K562 (cell line): ENCODE results near the gene BICC1. TPM values are rescaled to one million over a fixed set of nuclear protein-coding genes. Genes with fewer than 3 reads are reported as not detected.

Experiments used
- ATAC-seq: fragments of 200-7000 bp; cut with Tn5 transposase; 3 replicates; pipeline ENCODE4 v1.9.1; 2020; ENCODE audit warnings: moderate library complexity
- BruUV-seq: library from RNA; stranded (reverse); fragments of 400-500 nt; replicated peaks from 2 replicates; lab custom pipeline; 2021; lab: Mats Ljungman, UMichigan
- CTCF ChIA-PET: fragments of 300-600 bp; formaldehyde crosslinking; extraction: SDS; loops from one replicate; lab custom pipeline; 2021; ENCODE audit warnings: low intra/inter-chr PET ratio; lab: Yijun Ruan, JAX
- POLR2A ChIA-PET: fragments of 300-600, 350-650 bp; sonication (Branson Sonifier 250); formaldehyde crosslinking; extraction: SDS; loops from one replicate; lab custom pipeline; 2021; ENCODE audit warnings: antibody characterized with exemption, inconsistent platforms; lab: Yijun Ruan, JAX
- DNase-seq, 4 experiments: peaks; one replicate each; pipeline versions ENCODE4 v3.0.0 to v3.0.0-alpha.2; 2011 to 2018; ENCODE audit warnings: low spot score in 3 of 4, mixed read lengths in 3 of 4; ENCODE audit errors: extremely low read depth in 1 of 4
- FAIRE-seq: peaks from 2 replicates; lab custom pipeline; 2011; peaks lifted over from hg19 to GRCh38; lab: Jason Lieb, UNC
- H2AFZ ChIP-seq: 2 replicates; pipeline ENCODE4 v1.6.0; 2011; ENCODE audit warnings: low read depth, low read length, control low read depth, inconsistent platforms
- H3K27ac ChIP-seq: fragments of 200-600 bp; 3 replicates; pipeline ENCODE4 v1.8.0; 2011; ENCODE audit warnings: low read depth, mild to moderate bottlenecking, control low read depth, inconsistent platforms, low read length, moderate library complexity, mixed read lengths; ENCODE audit errors: extremely low read depth
- H3K27me3 ChIP-seq, 2 experiments: fragments of 300-600 bp in 1 of 2; 2 replicates in 1 of 2; 3 replicates in 1 of 2; pipeline versions ENCODE4 v1.6.0 to v1.8.0; 2011; ENCODE audit warnings: inconsistent platforms in 2 of 2, low read length in 2 of 2, mild to moderate bottlenecking in 1 of 2, mixed read lengths in 1 of 2, moderate library complexity in 1 of 2; ENCODE audit not compliant: control insufficient read depth in 2 of 2, insufficient read depth in 2 of 2
- H3K36me3 ChIP-seq: fragments of 300-600 bp; 3 replicates; pipeline ENCODE4 v1.8.0; 2011; ENCODE audit warnings: mild to moderate bottlenecking, low read length, inconsistent platforms; ENCODE audit not compliant: control insufficient read depth, insufficient read depth
- H3K4me1 ChIP-seq, 2 experiments: fragments of 200-600 bp in 1 of 2; replicated peaks in 1 of 2; 2 replicates in 1 of 2; 3 replicates in 1 of 2; pipeline versions ENCODE4 v1.5.1 to v1.8.0; 2011; ENCODE audit warnings: inconsistent platforms in 2 of 2, low read length in 2 of 2, mild to moderate bottlenecking in 1 of 2, mixed read lengths in 1 of 2, moderate library complexity in 1 of 2; ENCODE audit not compliant: control insufficient read depth in 2 of 2, insufficient read depth in 2 of 2
- H3K4me2 ChIP-seq: 2 replicates; pipeline ENCODE4 v1.6.1; 2011; ENCODE audit warnings: low read length, control low read depth, inconsistent platforms, mixed read lengths; ENCODE audit not compliant: insufficient read depth
- H3K4me3 ChIP-seq: fragments of 200-600 bp; sonication (generic), shearing (Covaris generic); 2 replicates; pipeline ENCODE4 v1.5.1; 2016; ENCODE audit warnings: control low read depth, inconsistent platforms
- H3K79me2 ChIP-seq: fragments of 200-600 bp; 3 replicates; pipeline ENCODE4 v1.8.0; 2011; ENCODE audit warnings: low read length, inconsistent platforms; ENCODE audit not compliant: control insufficient read depth, insufficient read depth
- H3K9ac ChIP-seq, 2 experiments: 2 replicates each; pipeline versions ENCODE4 v1.6.0 to v1.6.1; 2011; ENCODE audit warnings: low read depth in 2 of 2, low read length in 2 of 2, control low read depth in 1 of 2, inconsistent platforms in 1 of 2, mild to moderate bottlenecking in 1 of 2, mixed read lengths in 1 of 2; ENCODE audit not compliant: insufficient read depth in 1 of 2
- H3K9me1 ChIP-seq: one replicate; pipeline ENCODE4 v1.6.0; 2011; ENCODE audit warnings: inconsistent platforms, mild to moderate bottlenecking, low read length, moderate library complexity; ENCODE audit not compliant: control insufficient read depth, insufficient read depth
- H3K9me3 ChIP-seq: replicated peaks from 2 replicates; pipeline ENCODE4 v1.5.1; 2011; ENCODE audit warnings: low read depth, low read length, inconsistent platforms; ENCODE audit not compliant: control insufficient read depth, insufficient read depth
- H4K20me1 ChIP-seq: replicated peaks from 2 replicates; pipeline ENCODE4 v1.6.1; 2011; ENCODE audit warnings: low read length, inconsistent platforms, mixed read lengths; ENCODE audit not compliant: control insufficient read depth, insufficient read depth
- CEBPB ChIP-seq: fragments of 450-650 bp; IDR thresholded peaks from 2 replicates; pipeline ENCODE4 v1.6.1; 2016; ENCODE audit warnings: missing genetic modification characterization, missing compliant biosample characterization
- CHCHD3 ChIP-seq: fragments of 250-450 bp; sonication (Bioruptor Pico); IDR thresholded peaks from 2 replicates; pipeline ENCODE4 v2.1.2; 2022; ENCODE audit warnings: mild to moderate bottlenecking
- HMG20A ChIP-seq: fragments of 450-650 bp; formaldehyde crosslinking; conservative IDR thresholded peaks from 2 replicates; pipeline ENCODE4 v1.4.0; 2020; ENCODE audit warnings: mild to moderate bottlenecking, mixed read lengths
- HNRNPL ChIP-seq: fragments of 200-400 bp; formaldehyde crosslinking; IDR thresholded peaks from 2 replicates; pipeline ENCODE4 v1.6.1; 2017; ENCODE audit warnings: low read depth, mild to moderate bottlenecking, low read length
- HOXB6 ChIP-seq: fragments of 250-450 bp; sonication (Bioruptor Pico); IDR thresholded peaks from 2 replicates; pipeline ENCODE4 v1.5.1; 2022; ENCODE audit warnings: mild to moderate bottlenecking, borderline replicate concordance
- KLF6 ChIP-seq: fragments of 250-450 bp; sonication (Bioruptor Pico); IDR thresholded peaks from 2 replicates; pipeline ENCODE4 v1.4.0; 2020; ENCODE audit warnings: mild to moderate bottlenecking, moderate library complexity, borderline replicate concordance
- MTA3 ChIP-seq: fragments of 450-650 bp; formaldehyde crosslinking; IDR thresholded peaks from 2 replicates; pipeline ENCODE4 v1.6.1; 2017; ENCODE audit warnings: mild to moderate bottlenecking, borderline replicate concordance
- PCBP2 ChIP-seq: fragments of 200-400 bp; formaldehyde crosslinking; IDR thresholded peaks from 2 replicates; pipeline ENCODE4 v1.6.1; 2018; ENCODE audit warnings: low read length, low read depth, mild to moderate bottlenecking, moderate library complexity; ENCODE audit not compliant: poor library complexity, severe bottlenecking
- SRSF7 ChIP-seq: fragments of 200-400 bp; formaldehyde crosslinking; optimal IDR thresholded peaks from 2 replicates; pipeline ENCODE3; 2017; ENCODE audit warnings: mild to moderate bottlenecking, low read depth, low read length
- TAF9B ChIP-seq: fragments of 450-650 bp; IDR thresholded peaks from 2 replicates; pipeline ENCODE4 v1.6.1; 2018; ENCODE audit warnings: mild to moderate bottlenecking; ENCODE audit not compliant: partially characterized antibody
- ZFP1 ChIP-seq: fragments of 450-650 bp; formaldehyde crosslinking; IDR thresholded peaks from 2 replicates; pipeline ENCODE4 v1.4.0; 2020; ENCODE audit warnings: mild to moderate bottlenecking, mixed read lengths
- ZNF143 ChIP-seq: sonication (generic); formaldehyde crosslinking; IDR thresholded peaks from 2 replicates; pipeline ENCODE4 v1.9.0; 2022; ENCODE audit warnings: mild to moderate bottlenecking, missing genetic modification reagents
- ZNF274 ChIP-seq: IDR thresholded peaks from 2 replicates; pipeline ENCODE4 v1.6.1; 2011; ENCODE audit warnings: low read depth, mild to moderate bottlenecking, low read length, moderate library complexity, borderline replicate concordance
- ZNF583 ChIP-seq: fragments of 250-450 bp; sonication (Bioruptor Pico); IDR thresholded peaks from 2 replicates; pipeline ENCODE4 v1.4.0; 2020
- in situ Hi-C: fragments of 300-500 bp; cut with MboI; formaldehyde crosslinking; loops from 4 replicates; pipeline ENCODE4 v1.15.0; 2018; ENCODE audit warnings: inconsistent platforms, mixed read lengths
- intact Hi-C: fragments of 100-400 bp; cut with micrococcal nuclease; formaldehyde crosslinking; loops from 2 replicates; pipeline ENCODE4 v1.14.2; 2022
- polyA plus RNA-seq, 8 experiments: library from polyadenylated mRNA; depleted of rRNA in 4 of 8; stranded (reverse) in 5 of 8; unstranded in 3 of 8; fragments of >200 nt; fragmentation: Nextera tagmentation in 2 of 8; fragmentation: Illumina TruSeq in 1 of 8; extraction: Ambion mirVana in 2 of 8; extraction: Trizol in 1 of 8; gene quantifications; 2 replicates each; pipeline versions ENCODE4 v1.2.1 to v1.2.3, GENCODE V29; 2011 to 2014; ENCODE audit warnings: inconsistent platforms in 1 of 8, missing spikeins in 1 of 8
- total RNA-seq, 7 experiments: library from RNA; depleted of rRNA in 6 of 7; stranded (reverse); fragments of >200 nt in 6 of 7; fragmentation: Illumina TruSeq in 2 of 7; extraction: Trizol in 2 of 7; gene quantifications; 2 replicates each; pipeline versions ENCODE4 v1.2.1 to v1.2.3, GENCODE V29; 2011 to 2021; ENCODE audit warnings: low replicate concordance in 1 of 7
- TF ChIP-seq, protein P1 (sequence below): fragments of 250-450 bp; sonication (Bioruptor Pico); IDR thresholded peaks from 2 replicates; pipeline ENCODE4 v1.8.0; 2022; ENCODE audit warnings: moderate library complexity, mild to moderate bottlenecking, inconsistent platforms
- TF ChIP-seq, protein P2 (sequence below): fragments of 250-450 bp; sonication (Bioruptor Pico); IDR thresholded peaks from 2 replicates; pipeline ENCODE4 v1.5.0; 2021
- TF ChIP-seq, protein P3 (sequence below): fragments of 250-450 bp; sonication (Bioruptor Pico); IDR thresholded peaks from 2 replicates; pipeline ENCODE4 v1.4.0; 2020

BICC1 gene
- total and polyA plus RNA-seq, 9 of the 15 experiments (the other 6 are each of a cell fraction or from before 2014, with no cell fraction given): not detected

DNA sequence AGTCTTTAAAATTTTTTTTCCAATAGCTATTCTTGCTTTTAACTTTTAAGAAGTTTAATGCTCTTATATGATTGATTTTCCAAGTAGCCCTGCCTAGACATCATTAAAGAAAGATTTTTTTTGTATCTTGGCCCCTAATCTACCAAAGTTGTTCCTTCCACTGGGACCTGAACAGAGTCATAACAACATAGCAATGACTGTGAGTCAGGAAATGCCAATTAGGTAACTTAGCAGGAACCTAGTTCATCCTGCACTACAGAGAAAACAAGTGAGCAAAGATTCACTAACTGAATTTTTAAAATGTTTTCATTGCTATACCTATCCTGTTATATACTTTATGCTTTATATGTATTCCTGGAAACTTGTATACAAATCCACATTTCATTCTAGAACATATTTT is 284.7 kb downstream of the BICC1 start:
- intact Hi-C loops: no loop called here
- Histone ChIP-seq H3K9me3 (no peaks in the 10 kb centered on the region), H3K27me3 (no peaks in the 10 kb centered on the region), H3K27ac (no peak overlapping the region), H3K4me2 (no peak overlapping the region), H3K9ac (no peak overlapping the region), H3K4me3 (no peak overlapping the region), H2AFZ (no peak overlapping the region), H3K36me3 (no peaks in the 10 kb centered on the region), H4K20me1 (no peaks in the 10 kb centered on the region), H3K9me1 (no peaks in the 10 kb centered on the region), H3K79me2 (no peaks in the 10 kb centered on the region), H3K4me1 (no peaks in the 10 kb centered on the region)
- FAIRE-seq (no peak), ATAC-seq (no peak), DNase-seq (no peak)
- TF ChIP-seq ZNF274: no peak
- TF ChIP-seq MTA3: no peak
- TF ChIP-seq, protein P1, sequence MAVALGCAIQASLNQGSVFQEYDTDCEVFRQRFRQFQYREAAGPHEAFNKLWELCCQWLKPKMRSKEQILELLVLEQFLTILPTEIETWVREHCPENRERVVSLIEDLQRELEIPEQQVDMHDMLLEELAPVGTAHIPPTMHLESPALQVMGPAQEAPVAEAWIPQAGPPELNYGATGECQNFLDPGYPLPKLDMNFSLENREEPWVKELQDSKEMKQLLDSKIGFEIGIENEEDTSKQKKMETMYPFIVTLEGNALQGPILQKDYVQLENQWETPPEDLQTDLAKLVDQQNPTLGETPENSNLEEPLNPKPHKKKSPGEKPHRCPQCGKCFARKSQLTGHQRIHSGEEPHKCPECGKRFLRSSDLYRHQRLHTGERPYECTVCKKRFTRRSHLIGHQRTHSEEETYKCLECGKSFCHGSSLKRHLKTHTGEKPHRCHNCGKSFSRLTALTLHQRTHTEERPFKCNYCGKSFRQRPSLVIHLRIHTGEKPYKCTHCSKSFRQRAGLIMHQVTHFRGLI (CRISPR knock-in tag): no peak
- TF ChIP-seq, protein P2, sequence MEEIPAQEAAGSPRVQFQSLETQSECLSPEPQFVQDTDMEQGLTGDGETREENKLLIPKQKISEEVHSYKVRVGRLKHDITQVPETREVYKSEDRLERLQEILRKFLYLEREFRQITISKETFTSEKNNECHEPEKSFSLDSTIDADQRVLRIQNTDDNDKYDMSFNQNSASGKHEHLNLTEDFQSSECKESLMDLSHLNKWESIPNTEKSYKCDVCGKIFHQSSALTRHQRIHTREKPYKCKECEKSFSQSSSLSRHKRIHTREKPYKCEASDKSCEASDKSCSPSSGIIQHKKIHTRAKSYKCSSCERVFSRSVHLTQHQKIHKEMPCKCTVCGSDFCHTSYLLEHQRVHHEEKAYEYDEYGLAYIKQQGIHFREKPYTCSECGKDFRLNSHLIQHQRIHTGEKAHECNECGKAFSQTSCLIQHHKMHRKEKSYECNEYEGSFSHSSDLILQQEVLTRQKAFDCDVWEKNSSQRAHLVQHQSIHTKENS (CRISPR knock-in tag): no peak
- no peak for TF ChIP-seq TAF9B
- TF ChIP-seq CEBPB (tag): no peak
- TF ChIP-seq PCBP2: no peak
- no peak for TF ChIP-seq ZFP1
- no peak for TF ChIP-seq HOXB6 (CRISPR knock-in tag)
- TF ChIP-seq CHCHD3 (CRISPR knock-in tag): no peak
- TF ChIP-seq ZNF143 (CRISPR knock-in tag): no peak
- no peak for TF ChIP-seq HMG20A (CRISPR knock-in tag)
- TF ChIP-seq, protein P3, sequence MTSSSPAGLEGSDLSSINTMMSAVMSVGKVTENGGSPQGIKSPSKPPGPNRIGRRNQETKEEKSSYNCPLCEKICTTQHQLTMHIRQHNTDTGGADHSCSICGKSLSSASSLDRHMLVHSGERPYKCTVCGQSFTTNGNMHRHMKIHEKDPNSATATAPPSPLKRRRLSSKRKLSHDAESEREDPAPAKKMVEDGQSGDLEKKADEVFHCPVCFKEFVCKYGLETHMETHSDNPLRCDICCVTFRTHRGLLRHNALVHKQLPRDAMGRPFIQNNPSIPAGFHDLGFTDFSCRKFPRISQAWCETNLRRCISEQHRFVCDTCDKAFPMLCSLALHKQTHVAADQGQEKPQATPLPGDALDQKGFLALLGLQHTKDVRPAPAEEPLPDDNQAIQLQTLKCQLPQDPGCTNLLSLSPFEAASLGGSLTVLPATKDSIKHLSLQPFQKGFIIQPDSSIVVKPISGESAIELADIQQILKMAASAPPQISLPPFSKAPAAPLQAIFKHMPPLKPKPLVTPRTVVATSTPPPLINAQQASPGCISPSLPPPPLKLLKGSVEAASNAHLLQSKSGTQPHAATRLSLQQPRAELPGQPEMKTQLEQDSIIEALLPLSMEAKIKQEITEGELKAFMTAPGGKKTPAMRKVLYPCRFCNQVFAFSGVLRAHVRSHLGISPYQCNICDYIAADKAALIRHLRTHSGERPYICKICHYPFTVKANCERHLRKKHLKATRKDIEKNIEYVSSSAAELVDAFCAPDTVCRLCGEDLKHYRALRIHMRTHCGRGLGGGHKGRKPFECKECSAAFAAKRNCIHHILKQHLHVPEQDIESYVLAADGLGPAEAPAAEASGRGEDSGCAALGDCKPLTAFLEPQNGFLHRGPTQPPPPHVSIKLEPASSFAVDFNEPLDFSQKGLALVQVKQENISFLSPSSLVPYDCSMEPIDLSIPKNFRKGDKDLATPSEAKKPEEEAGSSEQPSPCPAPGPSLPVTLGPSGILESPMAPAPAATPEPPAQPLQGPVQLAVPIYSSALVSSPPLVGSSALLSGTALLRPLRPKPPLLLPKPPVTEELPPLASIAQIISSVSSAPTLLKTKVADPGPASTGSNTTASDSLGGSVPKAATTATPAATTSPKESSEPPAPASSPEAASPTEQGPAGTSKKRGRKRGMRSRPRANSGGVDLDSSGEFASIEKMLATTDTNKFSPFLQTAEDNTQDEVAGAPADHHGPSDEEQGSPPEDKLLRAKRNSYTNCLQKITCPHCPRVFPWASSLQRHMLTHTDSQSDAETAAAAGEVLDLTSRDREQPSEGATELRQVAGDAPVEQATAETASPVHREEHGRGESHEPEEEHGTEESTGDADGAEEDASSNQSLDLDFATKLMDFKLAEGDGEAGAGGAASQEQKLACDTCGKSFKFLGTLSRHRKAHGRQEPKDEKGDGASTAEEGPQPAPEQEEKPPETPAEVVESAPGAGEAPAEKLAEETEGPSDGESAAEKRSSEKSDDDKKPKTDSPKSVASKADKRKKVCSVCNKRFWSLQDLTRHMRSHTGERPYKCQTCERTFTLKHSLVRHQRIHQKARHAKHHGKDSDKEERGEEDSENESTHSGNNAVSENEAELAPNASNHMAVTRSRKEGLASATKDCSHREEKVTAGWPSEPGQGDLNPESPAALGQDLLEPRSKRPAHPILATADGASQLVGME (CRISPR knock-in tag): no peak
- no peak for TF ChIP-seq HNRNPL
- TF ChIP-seq ZNF583: no peak
- TF ChIP-seq KLF6 (CRISPR knock-in tag): no peak
- no peak for TF ChIP-seq SRSF7
- no TSS peak for BruUV-seq
- in situ Hi-C loops: loop anchor here (25.0 kb wide), 1 partner anchor 1015 kb away; no protein-coding TSS in a partner anchor
- ChIA-PET POLR2A (no interaction called here), CTCF (no interaction called here)
